G401.6 (cell line): ENCODE measurements around the gene FAM13A.
"Not testable (repeated sequence)": the region's sequence is repeated elsewhere in the genome, so short reads cannot be mapped to it uniquely, and the experiment has no call there.

Experiments used
- FAIRE-seq: peaks from 2 replicates; lab custom pipeline; 2012; peaks lifted over from hg19 to GRCh38; lab: Jason Lieb, UNC

Gene FAM13A

DNA sequence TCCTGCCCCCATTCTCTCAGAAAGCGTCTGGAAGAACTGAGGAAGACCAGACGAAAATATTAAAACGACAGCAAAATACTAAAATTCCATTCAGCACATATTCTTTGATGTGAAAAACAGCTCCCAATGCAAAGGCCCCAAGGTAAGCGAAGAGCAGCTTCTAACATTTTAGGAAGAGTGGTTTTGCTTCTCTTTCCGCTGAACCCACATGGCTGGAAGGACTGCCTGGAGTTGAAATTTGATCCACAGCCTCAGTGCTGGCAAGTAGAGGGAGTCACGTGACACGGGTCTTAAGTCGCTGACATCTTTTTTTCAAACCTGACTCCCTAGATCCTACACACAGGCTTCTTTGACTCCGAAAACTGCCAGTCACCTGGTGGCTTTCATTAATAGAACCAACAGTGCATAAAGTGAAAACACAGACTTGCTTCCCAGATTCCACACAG is at the start of gene FAM13A:
TSS of gene FAM13A (minus strand) at position 233 of the 446 bp plus-strand sequence. CDS start at position 12, 221 bp downstream.
- FAIRE-seq = peak; percentile 97

GRCh38 chr4:89105726-89106125 is 48.7 kb upstream of the FAM13A start:
- no peak for FAIRE-seq

- no peak for FAIRE-seq
Observed at GRCh38 chr4:89101256-89102161, 44.5 kb upstream of the FAM13A start.

DNA sequence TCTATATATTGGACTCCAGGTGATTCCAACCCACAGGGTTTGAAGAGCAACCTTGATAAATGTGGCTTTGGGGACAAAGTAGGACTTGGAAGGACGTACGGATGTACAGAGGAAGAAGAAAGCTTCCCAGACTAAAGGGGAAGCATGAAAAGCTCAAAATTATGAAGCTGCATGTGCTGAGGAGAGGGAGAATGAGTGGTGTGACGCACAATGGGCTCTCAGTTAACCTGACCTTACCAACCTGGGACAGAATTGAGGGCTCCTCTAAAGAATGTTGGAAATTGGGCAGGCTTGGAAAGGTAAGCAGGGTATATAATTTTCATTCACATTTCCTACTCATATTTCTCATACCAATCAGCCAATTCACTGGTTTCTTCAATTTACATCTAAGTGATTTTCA is 43.9 kb upstream of the FAM13A start:
- FAIRE-seq = no peak

GRCh38 chr4:89099471-89099870 is 42.5 kb upstream of the FAM13A start:
- no peak for FAIRE-seq

- no peak for FAIRE-seq
Observed at GRCh38 chr4:89099034-89099433, 42.0 kb upstream of the FAM13A start.

DNA sequence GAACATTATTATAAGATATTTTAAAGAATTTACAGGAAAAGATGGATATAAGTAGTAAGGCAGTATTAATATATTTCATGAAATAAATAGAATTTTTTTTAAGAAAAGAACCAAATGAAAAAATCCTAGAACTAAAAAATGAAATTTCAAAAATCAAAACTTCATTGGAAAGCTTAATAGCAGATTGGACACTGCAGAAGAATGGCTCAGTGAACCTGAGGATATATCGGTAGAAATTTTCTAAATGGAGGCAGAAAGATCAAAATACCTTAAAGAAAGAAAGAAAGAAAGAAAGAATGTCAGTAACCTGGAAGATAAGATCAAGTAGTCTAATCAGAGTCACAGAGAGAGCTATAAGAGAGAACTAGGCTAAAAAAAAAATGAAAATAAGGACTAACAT is 21.3 kb upstream of the FAM13A start:
- FAIRE-seq = no peak

DNA sequence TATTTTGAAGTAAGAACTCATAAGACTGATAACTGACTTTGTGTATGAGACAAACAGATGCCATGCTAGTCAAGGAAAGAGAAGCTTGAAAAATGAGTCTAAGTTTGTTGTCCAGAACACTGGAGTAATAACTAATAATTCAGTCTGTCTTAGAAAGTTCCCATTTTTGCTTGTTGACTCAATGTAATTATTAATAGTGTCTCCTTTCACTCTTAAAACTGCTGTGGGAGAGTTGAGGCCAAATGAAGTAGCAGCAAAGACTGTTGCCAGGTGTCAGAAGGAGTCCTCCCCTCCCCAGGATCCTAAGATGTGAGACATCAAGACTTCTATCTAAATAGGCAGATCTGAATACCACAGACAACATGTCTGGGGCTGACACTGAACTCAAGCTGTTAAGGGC is 20.8 kb upstream of the FAM13A start:
- FAIRE-seq = no peak

DNA sequence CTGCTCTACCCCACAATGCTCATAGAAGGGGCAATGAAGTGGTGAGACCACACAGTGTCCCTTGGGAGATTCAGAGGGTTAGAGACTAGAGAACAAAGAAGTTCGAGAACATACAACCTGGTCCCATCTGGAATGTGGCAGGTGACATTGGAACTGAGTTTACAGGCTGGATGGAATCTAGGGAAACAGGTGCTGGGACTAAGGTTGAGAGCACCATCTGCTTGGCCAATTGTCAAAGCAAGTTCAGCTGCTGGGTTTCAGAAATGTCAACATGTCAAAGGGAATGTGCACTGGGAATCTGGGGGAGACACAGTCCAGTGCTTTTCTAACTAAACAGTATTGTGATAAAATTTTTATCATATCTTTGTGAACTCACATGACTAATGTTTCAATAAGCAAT is 15.9 kb upstream of the FAM13A start:
- FAIRE-seq = no peak

DNA sequence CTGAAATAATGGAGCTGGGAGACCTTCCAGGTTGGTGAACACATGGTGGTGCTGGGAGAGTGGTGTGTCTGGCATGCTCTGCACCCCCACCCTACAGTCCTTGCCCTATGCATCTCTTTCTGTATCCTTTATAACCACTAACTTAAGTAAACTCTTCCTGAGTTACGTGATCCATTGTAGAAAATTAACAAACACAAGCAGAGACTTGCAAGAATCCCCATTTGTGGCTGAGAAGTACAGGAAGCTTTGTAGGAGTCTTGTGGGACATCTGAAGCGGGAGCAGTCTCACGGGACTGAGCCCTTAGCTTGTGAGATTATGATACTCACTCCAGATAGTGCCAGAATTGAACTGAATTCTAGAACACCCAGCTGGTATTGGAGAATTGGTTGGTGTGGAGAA is 14.3 kb upstream of the FAM13A start:
- FAIRE-seq = no peak

- no peak for FAIRE-seq
Observed at GRCh38 chr4:89070041-89070440, 13.1 kb upstream of the FAM13A start.

DNA sequence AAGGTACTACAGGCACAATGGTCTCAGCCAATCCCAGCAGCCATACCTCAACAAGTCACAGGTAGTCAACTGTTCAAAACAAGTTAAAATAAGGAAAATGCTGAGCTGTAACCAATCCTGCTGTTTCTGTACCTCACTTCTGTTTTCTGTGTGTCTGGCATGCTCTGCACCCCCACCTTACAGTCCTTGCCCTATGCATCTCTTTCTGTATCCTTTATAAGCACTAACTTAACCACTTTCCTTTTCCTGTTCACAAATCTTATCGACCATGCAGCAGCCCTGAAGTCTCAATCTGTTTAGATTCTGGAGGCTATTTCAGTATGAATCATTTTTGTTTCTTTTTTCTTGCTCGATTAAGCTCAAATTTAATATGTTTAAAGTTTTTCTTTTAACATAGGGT is 12.5 kb upstream of the FAM13A start:
- no peak for FAIRE-seq

DNA sequence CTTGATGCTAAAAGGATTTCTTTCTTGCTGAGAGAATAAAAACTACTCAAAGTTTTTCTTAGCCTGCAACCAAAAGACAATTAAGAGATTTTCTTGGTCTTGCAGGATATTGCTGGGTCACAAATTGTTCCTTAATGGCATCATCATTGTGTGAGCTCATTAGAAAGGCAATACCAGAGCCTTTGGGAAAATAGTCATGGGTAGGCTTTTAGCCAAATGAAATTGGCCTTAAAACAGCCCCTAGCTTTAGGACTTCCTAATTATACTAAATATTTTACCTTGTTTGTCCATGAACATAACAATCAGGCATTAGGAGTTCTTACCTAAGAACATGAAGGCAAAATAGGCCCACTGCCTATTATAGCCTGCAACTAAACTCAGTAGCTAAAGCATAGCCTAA is 10.4 kb upstream of the FAM13A start:
- no peak for FAIRE-seq

GRCh38 chr4:89064848-89065247 is 7.9 kb upstream of the FAM13A start:
- FAIRE-seq = no peak

DNA sequence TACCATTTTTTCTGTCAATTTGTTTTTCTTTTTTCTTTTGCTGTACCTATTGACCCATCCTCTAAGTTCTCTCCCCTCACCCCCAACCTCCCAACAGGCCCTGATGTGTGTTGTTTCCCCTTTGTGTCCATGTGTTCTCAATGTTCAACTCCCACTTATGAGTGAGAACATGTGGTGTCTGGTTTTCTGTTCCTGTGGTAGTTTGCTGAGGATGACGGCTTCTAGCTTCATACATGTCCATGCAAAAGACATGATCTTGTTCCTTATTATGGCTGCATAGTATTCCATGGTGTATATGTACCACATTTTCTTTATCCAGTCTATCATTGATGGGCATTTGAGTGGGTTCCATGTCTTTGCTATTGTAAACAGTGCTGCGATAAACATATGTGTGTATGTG is 859 bp upstream of the FAM13A start:
- not testable (repeated sequence) for FAIRE-seq

GRCh38 chr4:89056292-89056952 is 563 bp downstream of the FAM13A start:
- peak; percentile 81 for FAIRE-seq

GRCh38 chr4:89055157-89056080 is 1.6 kb downstream of the FAM13A start:
- FAIRE-seq = no peak

DNA sequence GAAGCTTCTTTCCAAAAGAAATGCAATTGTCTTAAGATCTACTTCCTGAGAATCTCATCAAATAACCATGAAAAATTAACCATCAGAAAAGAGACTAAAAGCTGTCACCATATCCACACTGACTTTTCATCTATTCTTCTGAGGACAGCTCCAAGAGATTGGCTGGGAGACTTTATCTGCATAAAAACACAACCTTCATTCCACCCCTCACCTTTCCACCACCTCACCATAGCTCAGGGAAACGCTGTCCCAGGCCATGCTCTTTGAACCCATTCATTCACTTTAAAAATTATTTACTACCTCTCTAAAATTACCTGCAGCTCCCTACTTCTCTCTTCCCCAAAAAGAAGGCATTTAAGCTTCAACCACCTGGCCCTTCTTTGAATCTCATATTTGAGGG is 2.4 kb downstream of the FAM13A start:
- no peak for FAIRE-seq

DNA sequence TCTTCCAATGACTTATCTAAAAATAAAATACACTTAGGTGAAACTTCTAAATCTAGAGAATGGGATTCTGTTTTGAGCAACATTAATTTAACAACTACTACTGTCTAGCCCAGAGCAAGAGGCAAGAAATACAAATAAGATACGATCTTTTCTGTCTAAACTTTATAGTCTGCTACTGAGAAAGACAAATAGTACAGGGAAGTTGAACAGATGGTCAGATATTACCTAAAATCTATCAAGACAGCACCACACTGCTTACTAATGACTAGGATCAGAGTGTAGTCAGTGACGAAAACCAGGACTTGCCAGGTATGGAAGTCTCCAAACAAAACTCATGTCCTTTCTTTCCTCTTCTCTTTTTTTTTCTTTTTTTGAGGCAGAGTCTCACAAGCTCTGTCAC is 7.1 kb downstream of the FAM13A start:
- no peak for FAIRE-seq

- peak; percentile 60 for FAIRE-seq
Observed at GRCh38 chr4:89048906-89049601, 7.9 kb downstream of the FAM13A start.

- no peak for FAIRE-seq
Observed at GRCh38 chr4:89044147-89044900, 12.7 kb downstream of the FAM13A start.
